HepG2 (cell line): ENCODE results near the gene ZNF526. TPM values are rescaled to one million over a fixed set of nuclear protein-coding genes. Genes with fewer than 3 reads are reported as not detected.

Source experiments
- ATF1 ChIP-seq: IDR thresholded peaks from 2 replicates; pipeline ENCODE4 v1.6.1; 2016; ENCODE audit warnings: mild to moderate bottlenecking, control low read depth
- BRD4 ChIP-seq: sonication (generic); formaldehyde crosslinking; IDR thresholded peaks from 2 replicates; pipeline ENCODE4 v1.4.0; 2020; ENCODE audit warnings: missing genetic modification reagents
- DMAP1 ChIP-seq: IDR thresholded peaks from 2 replicates; pipeline ENCODE4 v1.6.1; 2016
- EP300 ChIP-seq, 3 experiments: sonication (generic) in 1 of 3; formaldehyde crosslinking in 1 of 3; IDR thresholded peaks; 2 replicates each; pipeline versions ENCODE4 v1.5.1 to v1.6.1; 2011 to 2020; ENCODE audit warnings: low read depth in 2 of 3, low read length in 2 of 3, borderline replicate concordance in 1 of 3, improper control_type of control experiment in 1 of 3, mild to moderate bottlenecking in 1 of 3, missing genetic modification reagents in 1 of 3, moderate library complexity in 1 of 3
- ESRRA ChIP-seq: sonication (generic); formaldehyde crosslinking; IDR thresholded peaks from 2 replicates; pipeline ENCODE4 v1.5.1; 2020; ENCODE audit warnings: mild to moderate bottlenecking, low read depth, missing genetic modification reagents
- ETV6 ChIP-seq: sonication (generic); formaldehyde crosslinking; conservative IDR thresholded peaks from 2 replicates; pipeline ENCODE4 v1.4.0; 2020; ENCODE audit warnings: missing genetic modification reagents
- GLI4 ChIP-seq: sonication (generic); formaldehyde crosslinking; IDR thresholded peaks from 2 replicates; pipeline ENCODE4 v1.5.1; 2020; ENCODE audit warnings: missing genetic modification reagents, mild to moderate bottlenecking, moderate library complexity, borderline replicate concordance
- GLMP ChIP-seq: sonication (generic); formaldehyde crosslinking; IDR thresholded peaks from 2 replicates; pipeline ENCODE4 v1.9.0; 2021; ENCODE audit warnings: missing genetic modification reagents, mild to moderate bottlenecking, borderline replicate concordance
- IRF1 ChIP-seq: sonication (generic); formaldehyde crosslinking; IDR thresholded peaks from 2 replicates; pipeline ENCODE4 v1.4.0; 2020; ENCODE audit warnings: low read depth, mild to moderate bottlenecking, missing genetic modification reagents
- MXD3 ChIP-seq: IDR thresholded peaks from 2 replicates; pipeline ENCODE4 v1.6.1; 2016; ENCODE audit warnings: mild to moderate bottlenecking, missing biosample characterization, missing genetic modification reagents
- PCBP2 ChIP-seq: fragments of 200-400 bp; formaldehyde crosslinking; optimal IDR thresholded peaks from 2 replicates; pipeline ENCODE3; 2018; ENCODE audit warnings: low read length, low read depth; ENCODE audit not compliant: poor library complexity, severe bottlenecking
- REL ChIP-seq: sonication (generic); formaldehyde crosslinking; conservative IDR thresholded peaks from 2 replicates; pipeline ENCODE4 v1.8.0; 2022; ENCODE audit warnings: mild to moderate bottlenecking, missing genetic modification reagents, moderate library complexity
- RFX5 ChIP-seq: IDR thresholded peaks from 2 replicates; pipeline ENCODE4 v1.6.1; 2011; ENCODE audit warnings: low read depth, low read length, improper control_type of control experiment
- SMARCE1 ChIP-seq: fragments of 450-650 bp; IDR thresholded peaks from 2 replicates; pipeline ENCODE4 v1.6.1; 2017; ENCODE audit warnings: borderline replicate concordance
- SRSF1 ChIP-seq: fragments of 200-400 bp; formaldehyde crosslinking; optimal IDR thresholded peaks from 2 replicates; pipeline ENCODE3; 2017; ENCODE audit warnings: mild to moderate bottlenecking, low read depth, low read length, moderate library complexity
- TAF1 ChIP-seq: sonication (generic); formaldehyde crosslinking; IDR thresholded peaks from 2 replicates; pipeline ENCODE4 v1.4.0; 2020; ENCODE audit warnings: missing genetic modification reagents
- TCF7 ChIP-seq: sonication (generic); IDR thresholded peaks from 2 replicates; pipeline ENCODE4 v1.6.1; 2016; ENCODE audit warnings: antibody characterized with exemption, low read depth
- ZMAT5 ChIP-seq: sonication (generic); formaldehyde crosslinking; IDR thresholded peaks from 2 replicates; pipeline ENCODE4 v1.5.0; 2020; ENCODE audit warnings: mild to moderate bottlenecking, low read depth, missing genetic modification reagents, borderline replicate concordance
- ZNF234 ChIP-seq: sonication (generic); formaldehyde crosslinking; conservative IDR thresholded peaks from 2 replicates; pipeline ENCODE4 v1.5.1; 2020; ENCODE audit warnings: mild to moderate bottlenecking, missing genetic modification reagents
- ZNF317 ChIP-seq: sonication (generic); formaldehyde crosslinking; IDR thresholded peaks from 2 replicates; pipeline ENCODE4 v1.5.0; 2020; ENCODE audit warnings: mild to moderate bottlenecking, missing genetic modification reagents
- ZNF343 ChIP-seq: sonication (generic); formaldehyde crosslinking; IDR thresholded peaks from 2 replicates; pipeline ENCODE4 v1.4.0; 2020; ENCODE audit warnings: mild to moderate bottlenecking, missing genetic modification reagents
- ZNF383 ChIP-seq: sonication (generic); formaldehyde crosslinking; IDR thresholded peaks from 2 replicates; pipeline ENCODE4 v1.4.0; 2020; ENCODE audit warnings: missing genetic modification reagents, mild to moderate bottlenecking, borderline replicate concordance
- ZNF510 ChIP-seq: sonication (generic); formaldehyde crosslinking; IDR thresholded peaks from 2 replicates; pipeline ENCODE4 v1.4.0; 2020; ENCODE audit warnings: low read depth, mild to moderate bottlenecking, missing genetic modification reagents
- ZNF564 ChIP-seq: sonication (generic); formaldehyde crosslinking; IDR thresholded peaks from 2 replicates; pipeline ENCODE4 v1.8.1; 2023; ENCODE audit warnings: mild to moderate bottlenecking, missing genetic modification reagents
- ZNF607 ChIP-seq: sonication (generic); formaldehyde crosslinking; IDR thresholded peaks from 2 replicates; pipeline ENCODE4 v1.5.1; 2020; ENCODE audit warnings: missing genetic modification reagents, mild to moderate bottlenecking, borderline replicate concordance
- ZNF747 ChIP-seq: sonication (generic); formaldehyde crosslinking; IDR thresholded peaks from 2 replicates; pipeline ENCODE4 v1.8.1; 2023; ENCODE audit warnings: missing genetic modification reagents, mild to moderate bottlenecking, borderline replicate concordance
- ZSCAN29 ChIP-seq: sonication (generic); formaldehyde crosslinking; conservative IDR thresholded peaks from 2 replicates; pipeline ENCODE4 v1.4.0; 2020; ENCODE audit warnings: mild to moderate bottlenecking, missing genetic modification reagents
- polyA plus RNA-seq, 8 experiments: library from polyadenylated mRNA; depleted of rRNA in 3 of 8; stranded (reverse) in 7 of 8; unstranded in 1 of 8; fragments of >200 nt; fragmentation: Illumina TruSeq in 4 of 8; extraction: Trizol in 4 of 8; gene quantifications; 2 replicates each; pipeline versions ENCODE4 v1.2.1 to v1.2.3, GENCODE V29; 2011 to 2016; ENCODE audit warnings: low read depth in 4 of 8, missing spikeins in 1 of 8, mixed read lengths in 1 of 8; ENCODE audit not compliant: insufficient read depth in 1 of 8
- total RNA-seq, 5 experiments: library from RNA; depleted of rRNA; stranded (reverse); fragments of >200 nt; fragmentation: Illumina TruSeq; extraction: Trizol; gene quantifications; 2 replicates each; pipeline ENCODE4 v1.2.3, GENCODE V29; 2016; ENCODE audit warnings: low read depth in 1 of 5

ZNF526 gene
- total and polyA plus RNA-seq, 2 of the 13 experiments (the other 11 are each of a cell fraction or from before 2014, with no cell fraction given), result 3.3 to 8.4 TPM

GRCh38 chr19:42242512-42243409, 22.6 kb downstream of the ZNF526 start, which contains the start of gene GSK3A (continued):
- TF ChIP-seq ZNF564 (CRISPR knock-in tag), result peak; percentile 70; the same call in 1 of the 2 replicates
- 0 out of 2 replicates have a peak, but pooled peaks have one; percentile 44 for TF ChIP-seq ETV6 (CRISPR knock-in tag)
- TF ChIP-seq ZNF317 (CRISPR knock-in tag), result 0 out of 2 replicates have a peak, but pooled peaks have one; percentile 46
- TF ChIP-seq PCBP2, result no peak
- 0 out of 2 replicates have a peak, but pooled peaks have one; percentile 74 for TF ChIP-seq ZNF607 (CRISPR knock-in tag)
- TF ChIP-seq ZNF234, result no peak; the same call in 1 of the 2 replicates
- TF ChIP-seq ZNF383, result no peak
- TF ChIP-seq DMAP1 (CRISPR knock-in tag), result no peak; the same call in 1 of the 2 replicates
- TF ChIP-seq REL, result no peak
- peak; percentile 13; the same call in 1 of the 2 replicates for TF ChIP-seq RFX5
- TF ChIP-seq TCF7, result 0 out of 2 replicates have a peak, but pooled peaks have one; percentile 21
- peak; percentile 92 for TF ChIP-seq ATF1 (CRISPR knock-in tag)
- no peak for TF ChIP-seq SMARCE1
- TF ChIP-seq TAF1 (CRISPR knock-in tag), result peak; percentile 72
- no peak for TF ChIP-seq ESRRA (CRISPR knock-in tag)
- TF ChIP-seq ZNF343 (CRISPR knock-in tag), result no peak
- no peak for TF ChIP-seq GLMP (CRISPR knock-in tag)
- TF ChIP-seq GLI4, result no peak
- no peak for TF ChIP-seq ZMAT5 (CRISPR knock-in tag)
- TF ChIP-seq ZSCAN29 (CRISPR knock-in tag), result no peak; the same call in 1 of the 2 replicates
- peak in 1 of 2 experiments; percentile 55; a peak in 2 of 4 replicates for TF ChIP-seq EP300 (IDR thresholded peaks at IDR 0.05; ENCODE audit: low read depth in 2 of 2, low read length in 2 of 2)
- TF ChIP-seq EP300 (CRISPR knock-in tag; IDR thresholded peaks at IDR 0.05; ENCODE audit: borderline replicate concordance), result no peak
- TF ChIP-seq BRD4 (CRISPR knock-in tag), result 0 out of 2 replicates have a peak, but pooled peaks have one; percentile 51
- TF ChIP-seq ZNF510 (CRISPR knock-in tag), result no peak
- TF ChIP-seq IRF1 (CRISPR knock-in tag), result no peak
- TF ChIP-seq MXD3 (CRISPR knock-in tag), result peak; percentile 53; the same call in 1 of the 2 replicates
- TF ChIP-seq SRSF1, result peak; percentile 5
- no peak for TF ChIP-seq ZNF747
